Natural killer cell (primary cell): ENCODE data around the gene DYSF. TPM values are rescaled to one million over a fixed set of nuclear protein-coding genes. Genes with fewer than 3 reads are reported as not detected.

Experiments
- ATAC-seq, 3 donors: fragments of 150-1000 bp in 2 of 3; fragments of 200-7000 bp in 1 of 3; cut with Tn5 transposase; 1 replicate in 1 of 3; 2 replicates in 2 of 3; pipeline ENCODE4 v1.10.0; 2021; ENCODE audit warnings: mild to moderate bottlenecking in 2 of 3, moderate library complexity in 2 of 3
- DNase-seq, 2 donors: peaks; one replicate each; pipeline versions ENCODE4 v3.0.0 to v3.0.0-alpha.2; 2013 to 2021; ENCODE audit warnings: mixed read lengths in 1 of 2
- H3K27ac ChIP-seq: one replicate; pipeline ENCODE4 v1.5.1; 2013; ENCODE audit warnings: mild to moderate bottlenecking, low read length
- H3K27me3 ChIP-seq: one replicate; pipeline ENCODE4 v1.6.1; 2013; ENCODE audit warnings: low read length; ENCODE audit not compliant: control insufficient read depth, insufficient read depth
- H3K36me3 ChIP-seq: one replicate; pipeline ENCODE4 v1.6.1; 2013; ENCODE audit warnings: low read length; ENCODE audit not compliant: control insufficient read depth, insufficient read depth
- H3K4me1 ChIP-seq: one replicate; pipeline ENCODE4 v1.6.1; 2013; ENCODE audit warnings: low read length; ENCODE audit not compliant: control insufficient read depth, insufficient read depth
- H3K4me3 ChIP-seq: one replicate; pipeline ENCODE4 v1.5.1; 2013; ENCODE audit warnings: low read length
- H3K9me3 ChIP-seq: one replicate; pipeline ENCODE4 v1.6.1; 2013; ENCODE audit warnings: low read length; ENCODE audit not compliant: control insufficient read depth, insufficient read depth
- H3K27ac Mint-ChIP-seq, 2 donors: one replicate each; pipeline ENCODE4 v1.8.0; 2022; ENCODE audit warnings: mild to moderate bottlenecking in 2 of 2, mixed read lengths in 2 of 2, moderate library complexity in 1 of 2
- H3K27me3 Mint-ChIP-seq, 2 donors: one replicate each; pipeline ENCODE4 v1.8.0; 2022; ENCODE audit warnings: low read depth in 2 of 2, mixed read lengths in 2 of 2
- H3K36me3 Mint-ChIP-seq: one replicate; pipeline ENCODE4 v1.8.0; 2022; ENCODE audit warnings: mixed read lengths
- H3K4me1 Mint-ChIP-seq, 2 donors: one replicate each; pipeline ENCODE4 v1.8.0; 2022; ENCODE audit warnings: mixed read lengths in 2 of 2
- H3K4me3 Mint-ChIP-seq: one replicate; pipeline ENCODE4 v1.8.0; 2022; ENCODE audit warnings: mild to moderate bottlenecking, moderate library complexity, mixed read lengths
- H3K9me3 Mint-ChIP-seq, 2 donors: one replicate each; pipeline ENCODE4 v1.8.0; 2022; ENCODE audit warnings: mixed read lengths in 2 of 2
- WGBS: methylation state at CpG from one replicate; pipeline ENCODE4 v1.1.7; 2013; ENCODE audit warnings: missing lambda C conversion rate; ENCODE audit not compliant: insufficient coverage; 5-methylcytosine and 5-hydroxymethylcytosine counted together
- intact Hi-C: fragments of 100-400 bp; cut with micrococcal nuclease; formaldehyde crosslinking; loops from one replicate; pipeline ENCODE4 v1.14.2; 2022
- total RNA-seq, 4 donors: library from RNA; stranded (reverse); fragments of 120-200 nt in 1 of 4; gene quantifications; one replicate each; pipeline versions ENCODE4 v1.2.3 to v1.2.4, GENCODE V29; 2013 to 2022
- TF ChIP-seq, protein P1 (sequence below): fragments of 200-600 bp; IDR thresholded peaks from one replicate; pipeline ENCODE4 v1.8.0; 2022; ENCODE audit warnings: antibody characterized with exemption

Gene DYSF
- total RNA-seq, 3 donors from 2014 or later (not counting 1 experiment from before 2014, with no cell fraction given), result 11.4 to 19.5 (median 12.4) TPM

DNA sequence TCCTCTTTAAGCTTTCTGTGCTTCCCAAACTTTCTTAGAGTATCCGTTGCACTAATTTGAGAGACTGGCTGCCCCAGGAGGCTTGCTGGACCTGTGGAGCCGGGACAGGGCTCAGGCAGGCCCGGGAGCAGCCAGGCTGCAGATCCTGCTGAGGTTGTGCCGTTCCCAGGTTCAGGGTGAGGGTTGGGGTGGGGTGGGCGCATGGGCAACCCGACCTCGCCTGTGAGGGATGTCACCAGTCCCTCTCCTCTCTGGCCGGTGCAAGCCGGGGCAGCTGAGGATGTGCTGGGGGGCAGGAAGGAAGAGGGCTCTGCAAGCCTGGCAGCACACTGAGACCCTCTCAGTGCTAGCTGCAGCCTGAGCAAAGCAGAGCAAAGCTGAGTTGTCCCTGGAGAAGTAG, 57.6 kb downstream of the DYSF start:
- Mint-ChIP-seq H3K4me3 (no peak overlapping the region), H3K4me1 (no peaks in the 10 kb centered on the region), H3K27me3 (no peaks in the 10 kb centered on the region), H3K36me3 (no peaks in the 10 kb centered on the region), H3K9me3 (no peaks in the 10 kb centered on the region), H3K27ac (no peak overlapping the region)
- WGBS, result 82% methylated on average over 9 of the region's 9 CpGs
- no peaks in the 10 kb centered on the region for H3K27me3 ChIP-seq
- H3K9me3 ChIP-seq, result no peaks in the 10 kb centered on the region
- DNase-seq (no peak), ATAC-seq (no peak)
- H3K4me1 ChIP-seq, result no peaks in the 10 kb centered on the region
- H3K36me3 ChIP-seq, result no peaks in the 10 kb centered on the region
- intact Hi-C loops, result loop anchor here (1.0 to 2.0 kb wide), 2 partner anchors 212 to 354 kb away; no protein-coding TSS in a partner anchor
- TF ChIP-seq, protein P1, sequence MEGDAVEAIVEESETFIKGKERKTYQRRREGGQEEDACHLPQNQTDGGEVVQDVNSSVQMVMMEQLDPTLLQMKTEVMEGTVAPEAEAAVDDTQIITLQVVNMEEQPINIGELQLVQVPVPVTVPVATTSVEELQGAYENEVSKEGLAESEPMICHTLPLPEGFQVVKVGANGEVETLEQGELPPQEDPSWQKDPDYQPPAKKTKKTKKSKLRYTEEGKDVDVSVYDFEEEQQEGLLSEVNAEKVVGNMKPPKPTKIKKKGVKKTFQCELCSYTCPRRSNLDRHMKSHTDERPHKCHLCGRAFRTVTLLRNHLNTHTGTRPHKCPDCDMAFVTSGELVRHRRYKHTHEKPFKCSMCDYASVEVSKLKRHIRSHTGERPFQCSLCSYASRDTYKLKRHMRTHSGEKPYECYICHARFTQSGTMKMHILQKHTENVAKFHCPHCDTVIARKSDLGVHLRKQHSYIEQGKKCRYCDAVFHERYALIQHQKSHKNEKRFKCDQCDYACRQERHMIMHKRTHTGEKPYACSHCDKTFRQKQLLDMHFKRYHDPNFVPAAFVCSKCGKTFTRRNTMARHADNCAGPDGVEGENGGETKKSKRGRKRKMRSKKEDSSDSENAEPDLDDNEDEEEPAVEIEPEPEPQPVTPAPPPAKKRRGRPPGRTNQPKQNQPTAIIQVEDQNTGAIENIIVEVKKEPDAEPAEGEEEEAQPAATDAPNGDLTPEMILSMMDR, result no peak
- H3K27ac ChIP-seq, result no peak overlapping the region
- H3K4me3 ChIP-seq, result no peak overlapping the region

DNA sequence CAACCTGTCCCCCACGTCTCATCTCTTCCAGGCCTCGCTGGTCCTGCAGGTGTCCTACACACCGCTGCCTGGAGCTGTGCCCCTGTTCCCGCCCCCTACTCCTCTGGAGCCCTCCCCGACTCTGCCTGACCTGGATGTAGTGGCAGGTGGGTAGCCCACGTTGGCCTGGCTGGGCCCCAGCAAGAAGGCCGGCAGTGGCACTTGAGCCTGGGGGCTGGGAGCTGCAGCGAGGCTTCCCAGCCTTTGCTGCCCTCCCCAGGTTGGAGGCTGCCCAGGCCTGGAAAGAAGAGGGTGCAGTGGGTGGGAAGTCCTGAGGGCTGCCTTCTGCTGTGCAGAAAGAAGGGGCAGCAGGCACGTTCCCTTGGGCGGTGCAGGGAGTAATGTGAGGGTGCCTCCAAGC, 58.4 kb downstream of the DYSF start:
- H3K4me1 Mint-ChIP-seq, result no peaks in the 10 kb centered on the region
- no peaks in the 10 kb centered on the region for H3K4me1 ChIP-seq
- no peaks in the 10 kb centered on the region for H3K36me3 ChIP-seq
- no peaks in the 10 kb centered on the region for H3K9me3 Mint-ChIP-seq
- no peak for DNase-seq
- H3K27me3 Mint-ChIP-seq, result peaks cover 0 to 5% of the 10 kb centered on the region in 2 donors
- WGBS, result 79% methylated on average over 10 of the region's 10 CpGs
- TF ChIP-seq, protein P1, result no peak
- H3K27me3 ChIP-seq, result no peaks in the 10 kb centered on the region
- no peak overlapping the region for H3K4me3 ChIP-seq
- no peaks in the 10 kb centered on the region for H3K9me3 ChIP-seq
- intact Hi-C loops, result loop anchor here (2.0 kb wide), 1 partner anchor 355 kb away; no protein-coding TSS in a partner anchor
- H3K27ac Mint-ChIP-seq, result no peak overlapping the region
- no peak overlapping the region for H3K4me3 Mint-ChIP-seq
- no peak for ATAC-seq
- H3K36me3 Mint-ChIP-seq, result no peaks in the 10 kb centered on the region
- no peak overlapping the region for H3K27ac ChIP-seq

DNA sequence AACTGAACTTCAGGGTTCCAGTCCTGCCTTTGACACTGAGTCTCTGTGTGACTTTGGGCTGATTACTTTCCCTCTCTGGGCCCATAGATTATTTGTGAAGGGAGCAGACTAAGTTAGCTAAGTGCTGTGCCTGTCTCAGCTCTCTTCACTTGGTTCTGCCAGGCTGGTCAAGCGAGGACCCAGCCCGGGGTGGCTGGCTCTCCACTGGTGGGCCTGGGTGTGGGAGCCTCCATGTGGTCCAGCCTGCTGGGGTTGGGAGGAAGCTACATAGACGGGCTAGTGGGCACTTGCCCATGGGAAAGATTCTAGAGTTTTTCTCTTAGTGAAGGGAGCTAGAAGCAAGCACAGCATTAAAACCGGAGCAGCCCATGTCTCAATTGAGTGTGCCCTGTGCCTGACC, 59.0 kb downstream of the DYSF start:
- Mint-ChIP-seq H3K4me1 (no peaks in the 10 kb centered on the region), H3K27ac (no peak overlapping the region), H3K4me3 (no peak overlapping the region), H3K9me3 (no peaks in the 10 kb centered on the region), H3K36me3 (no peaks in the 10 kb centered on the region), H3K27me3 (peaks cover 0 to 9% of the 10 kb centered on the region in 2 donors)
- Histone ChIP-seq H3K4me3 (no peak overlapping the region), H3K27me3 (no peaks in the 10 kb centered on the region), H3K36me3 (no peaks in the 10 kb centered on the region), H3K27ac (no peak overlapping the region), H3K4me1 (no peaks in the 10 kb centered on the region), H3K9me3 (no peaks in the 10 kb centered on the region)
- TF ChIP-seq, protein P1, result no peak
- no peak for ATAC-seq
- no peak for DNase-seq
- 74% methylated on average over 4 of the region's 4 CpGs for WGBS
- intact Hi-C loops, result no loop called here

DNA sequence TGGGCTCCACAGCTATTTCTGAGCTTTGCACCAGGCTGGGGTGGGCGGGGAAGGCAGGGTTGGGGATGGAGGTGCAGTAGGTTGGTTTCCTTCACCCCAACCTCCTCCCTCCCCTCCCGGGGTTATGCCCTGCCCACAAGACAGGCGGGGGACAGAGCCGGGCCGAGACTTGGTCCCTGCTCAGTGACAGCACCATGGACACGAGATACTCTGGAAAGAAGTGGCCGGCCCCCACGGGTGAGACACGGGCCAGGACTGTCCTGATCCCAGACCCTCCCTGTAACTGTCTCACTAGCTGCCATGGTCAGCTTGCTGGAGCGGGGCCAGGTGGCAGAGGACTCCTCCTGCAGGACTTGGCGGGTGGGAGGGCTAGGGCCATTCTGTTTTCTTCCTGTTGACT, 59.7 kb downstream of the DYSF start:
- Mint-ChIP-seq H3K4me3 (no peak overlapping the region), H3K4me1 (no peaks in the 10 kb centered on the region), H3K27me3 (peaks cover 0 to 9% of the 10 kb centered on the region in 2 donors), H3K27ac (no peak overlapping the region), H3K9me3 (no peaks in the 10 kb centered on the region), H3K36me3 (no peaks in the 10 kb centered on the region)
- ATAC-seq (no peak), DNase-seq (no peak)
- no peak overlapping the region for H3K27ac ChIP-seq
- H3K9me3 ChIP-seq, result no peaks in the 10 kb centered on the region
- intact Hi-C loops, result no loop called here
- no peaks in the 10 kb centered on the region for H3K36me3 ChIP-seq
- no peaks in the 10 kb centered on the region for H3K27me3 ChIP-seq
- no peaks in the 10 kb centered on the region for H3K4me1 ChIP-seq
- TF ChIP-seq, protein P1, result no peak
- WGBS, result 84% methylated on average over 10 of the region's 11 CpGs
- no peak overlapping the region for H3K4me3 ChIP-seq
